ENCODE results near the gene TEP1. TPM values are rescaled to one million over a fixed set of nuclear protein-coding genes. Genes with fewer than 3 reads are reported as not detected.
"Not testable (repeated sequence)": the region's sequence is repeated elsewhere in the genome, so short reads cannot be mapped to it uniquely, and the experiment has no call there.

TEP1 gene
- polyA plus RNA-seq (2013, experiment 1 of 2; ENCODE audit: insufficient read length), result 18.0 TPM
- polyA plus RNA-seq (2013, experiment 2 of 2; ENCODE audit: insufficient read length), result 18.4 TPM

DNA sequence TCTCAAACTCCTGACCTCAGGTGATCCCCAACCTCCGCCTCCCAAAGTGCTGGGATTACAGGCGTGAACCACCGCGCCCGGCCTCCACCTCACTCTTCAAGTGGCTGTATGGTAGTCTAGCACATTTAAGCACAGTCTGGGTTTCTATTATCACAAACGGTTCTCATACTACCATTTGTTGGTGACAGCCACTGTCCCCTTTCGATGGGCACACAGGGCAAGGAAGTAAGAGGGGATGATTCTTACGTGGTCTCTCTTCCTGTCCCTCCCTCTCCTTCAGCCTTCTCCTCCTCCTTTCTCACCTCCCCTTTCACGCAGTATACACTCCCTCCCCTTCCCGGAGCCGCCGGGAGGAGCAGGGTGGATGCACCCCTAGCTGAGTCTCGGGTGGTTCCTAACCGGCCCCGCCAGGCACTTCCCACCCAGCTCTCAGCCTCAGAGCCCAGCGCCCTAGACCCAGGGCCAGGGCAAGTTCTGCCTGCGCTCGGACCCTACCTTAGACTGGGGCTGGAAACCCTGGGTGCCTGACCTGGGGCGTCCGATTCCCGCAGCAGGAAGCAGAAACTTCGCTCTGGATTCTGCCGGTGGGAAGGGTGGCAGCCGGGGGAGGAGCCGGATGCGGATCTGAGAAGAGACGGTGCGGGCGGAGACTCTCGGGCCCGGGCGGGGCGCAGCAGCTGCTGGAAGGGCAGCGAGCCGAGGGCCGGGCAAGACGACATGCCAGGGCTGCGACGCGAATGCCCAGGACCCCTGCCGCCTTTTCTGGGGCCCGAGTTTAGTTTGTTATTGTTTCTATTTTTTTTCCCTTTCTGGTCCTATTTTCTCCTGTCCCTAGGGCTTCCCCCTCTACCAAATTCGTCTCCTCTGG, at the start of gene TEP1:
Gene TEP1 (minus strand): TSS at position 626 of the 868 bp plus-strand sequence. CDS start 5,062 bp downstream, outside the sequence.
- DNase-seq, result peak; percentile 84

DNA sequence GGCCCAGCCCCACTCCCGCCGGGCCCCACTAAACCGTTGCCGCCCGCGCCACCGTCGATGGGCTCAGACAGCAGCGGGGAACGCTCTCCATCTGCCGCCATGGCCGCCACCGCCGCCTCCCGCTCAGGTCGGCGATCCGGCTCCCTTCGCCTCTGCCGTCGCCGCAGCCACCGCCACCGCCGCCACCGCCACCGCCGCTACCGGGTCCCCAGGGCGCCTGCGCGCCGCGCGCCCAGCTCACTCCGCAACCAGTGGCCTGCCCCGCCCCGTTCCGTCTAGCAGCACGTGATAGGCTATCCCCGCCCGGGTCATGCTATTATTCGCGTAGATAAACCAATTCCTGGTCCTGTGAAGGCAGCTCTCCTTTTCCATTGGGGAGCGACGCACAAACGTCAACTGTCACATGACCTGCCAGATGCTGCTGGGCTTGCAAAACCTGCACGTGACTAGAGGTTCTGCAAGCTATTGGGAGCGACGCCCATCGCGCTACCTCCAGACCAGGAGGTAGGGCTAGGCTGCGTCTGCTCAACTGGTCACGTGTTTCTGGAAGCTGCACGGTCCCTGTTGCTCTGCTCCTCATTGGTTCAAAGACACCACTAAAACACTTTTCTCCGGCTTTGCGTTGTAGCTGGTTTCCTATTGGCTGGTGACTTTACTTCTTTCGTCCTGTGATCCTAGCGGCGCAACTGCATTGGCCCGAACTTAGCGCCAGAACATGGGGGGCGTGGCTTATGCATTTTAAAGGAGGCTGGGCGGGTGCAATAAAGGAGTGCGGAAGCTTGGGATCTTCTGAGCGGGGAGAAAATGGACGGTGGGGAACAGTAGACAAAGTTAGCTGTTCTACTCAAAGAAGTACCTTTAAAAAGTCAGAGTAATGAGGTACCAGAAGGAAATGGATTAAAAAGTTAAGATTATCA, 48.2 kb upstream of the TEP1 start, which contains the start of gene PIP4P1:
Gene PIP4P1 (minus strand): TSS at position 210 of the 917 bp plus-strand sequence. CDS start 109 bp downstream, at position 101.
- DNase-seq, result peak; percentile 100

DNA sequence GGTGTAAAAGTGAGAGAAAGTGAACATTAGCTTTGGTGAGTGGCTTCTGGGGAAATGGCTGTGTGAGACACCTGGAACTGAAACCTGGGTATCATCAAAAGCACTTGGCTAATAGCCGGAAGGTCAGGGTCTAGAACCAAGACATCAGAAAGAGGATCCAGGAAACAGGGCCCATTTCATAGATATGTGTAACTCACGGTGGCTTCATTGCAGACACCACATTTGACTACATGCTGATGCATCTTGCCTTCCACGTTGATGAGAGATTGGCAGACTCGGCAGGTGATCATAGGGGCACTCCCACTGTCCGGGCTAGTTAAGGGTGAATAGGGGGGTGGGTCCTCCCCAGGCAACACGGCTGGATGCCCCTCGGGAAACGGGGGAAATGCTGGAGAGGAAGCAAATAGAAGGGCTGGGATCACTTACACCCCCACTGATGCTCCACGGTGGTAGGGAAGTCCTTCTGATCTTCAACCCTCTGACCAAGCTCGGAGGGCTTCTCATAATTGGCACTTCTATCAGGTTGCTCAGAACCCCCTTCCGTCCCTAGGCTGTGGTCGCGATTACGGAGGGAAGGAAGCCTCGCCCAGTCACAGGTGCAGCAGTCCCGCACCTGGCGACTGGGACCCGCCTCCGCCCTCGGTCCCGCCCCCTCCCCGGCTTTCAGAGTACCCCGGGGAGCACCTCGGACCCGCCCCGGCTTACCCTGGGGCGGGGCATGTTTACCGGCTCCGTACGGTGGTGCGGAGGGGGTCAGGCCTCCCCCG, 47.3 kb upstream of the TEP1 start:
- DNase-seq, result peak; percentile 3

DNA sequence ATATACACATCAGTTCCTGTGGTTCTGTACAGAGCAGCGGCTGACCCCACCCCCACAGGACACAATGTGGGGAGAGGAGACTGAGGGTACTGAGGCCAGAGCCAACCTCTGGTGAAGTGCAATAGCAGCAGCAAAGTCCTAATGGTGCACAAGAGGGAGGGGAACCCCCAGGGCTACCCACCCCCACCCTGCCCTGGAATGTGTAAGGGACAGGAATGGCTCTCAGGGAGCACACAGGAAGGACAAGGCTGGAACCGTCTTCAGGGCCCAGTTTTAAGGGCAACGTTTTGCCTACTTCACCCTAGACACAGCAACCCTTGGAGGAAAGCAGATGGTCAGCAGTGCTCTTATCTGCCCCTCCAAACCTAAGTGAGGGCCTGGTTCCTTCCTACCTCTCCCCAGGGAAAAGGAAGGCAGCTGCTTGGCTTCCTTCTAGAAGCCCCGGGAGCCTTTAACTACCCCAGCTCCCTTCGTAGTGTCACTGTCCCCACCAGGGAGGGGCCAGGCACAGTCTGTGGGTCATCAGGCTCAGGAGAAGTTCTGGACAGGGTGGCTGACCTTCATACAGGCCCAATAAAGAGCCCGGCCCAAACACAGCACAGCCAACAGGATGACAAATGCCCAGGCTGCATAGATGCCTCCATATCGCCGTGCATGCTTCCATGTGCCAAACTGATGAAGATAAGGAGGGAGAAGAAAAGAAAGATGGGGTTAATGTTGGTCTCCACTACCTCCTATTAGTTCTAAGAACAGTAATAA, 44.9 kb upstream of the TEP1 start:
- no peak for DNase-seq

DNA sequence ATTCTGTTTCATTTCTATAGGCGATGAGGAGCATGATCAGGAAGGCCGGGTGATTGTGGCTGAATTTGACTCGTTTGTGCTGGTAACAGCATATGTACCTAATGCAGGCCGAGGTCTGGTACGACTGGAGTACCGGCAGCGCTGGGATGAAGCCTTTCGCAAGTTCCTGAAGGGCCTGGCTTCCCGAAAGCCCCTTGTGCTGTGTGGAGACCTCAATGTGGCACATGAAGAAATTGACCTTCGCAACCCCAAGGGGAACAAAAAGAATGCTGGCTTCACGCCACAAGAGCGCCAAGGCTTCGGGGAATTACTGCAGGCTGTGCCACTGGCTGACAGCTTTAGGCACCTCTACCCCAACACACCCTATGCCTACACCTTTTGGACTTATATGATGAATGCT, 43.7 kb upstream of the TEP1 start:
- DNase-seq, result no peak

DNA sequence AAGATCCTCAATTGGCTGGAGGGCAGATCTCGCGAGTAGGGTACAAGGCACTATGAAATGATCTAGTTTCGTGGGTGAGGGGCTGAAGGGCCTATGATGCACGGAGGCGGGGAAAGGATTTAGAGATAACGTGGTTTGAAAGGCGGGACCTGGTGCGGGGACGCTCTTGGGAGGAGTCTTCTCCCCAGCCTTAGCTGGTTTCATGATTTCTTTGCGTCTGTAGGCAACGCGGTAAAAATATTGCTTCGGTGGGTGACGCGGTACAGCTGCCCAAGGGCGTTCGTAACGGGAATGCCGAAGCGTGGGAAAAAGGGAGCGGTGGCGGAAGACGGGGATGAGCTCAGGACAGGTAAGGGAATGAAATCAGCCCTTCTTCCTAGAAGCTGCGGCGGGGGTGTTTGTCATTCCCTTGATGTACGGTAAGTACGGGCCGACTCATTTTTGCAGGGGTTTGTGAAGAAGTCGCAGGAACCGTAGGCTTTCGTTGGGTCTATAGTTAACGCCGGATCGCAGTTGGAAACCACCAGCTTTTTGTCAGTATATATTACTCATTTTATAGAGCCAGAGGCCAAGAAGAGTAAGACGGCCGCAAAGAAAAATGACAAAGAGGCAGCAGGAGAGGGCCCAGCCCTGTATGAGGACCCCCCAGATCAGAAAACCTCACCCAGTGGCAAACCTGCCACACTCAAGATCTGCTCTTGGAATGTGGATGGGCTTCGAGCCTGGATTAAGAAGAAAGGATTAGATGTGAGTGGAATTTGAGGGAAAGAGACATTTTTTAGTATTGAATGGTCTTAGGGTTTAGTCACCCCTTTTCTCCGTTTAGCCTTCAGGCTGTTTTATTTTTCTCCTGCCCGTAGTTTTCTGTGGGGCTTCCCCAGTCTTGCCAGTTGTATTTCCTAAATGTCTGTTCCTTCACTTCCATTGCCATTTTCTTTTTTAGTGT, 42.3 kb upstream of the TEP1 start:
- peak; percentile 17 for DNase-seq

DNA sequence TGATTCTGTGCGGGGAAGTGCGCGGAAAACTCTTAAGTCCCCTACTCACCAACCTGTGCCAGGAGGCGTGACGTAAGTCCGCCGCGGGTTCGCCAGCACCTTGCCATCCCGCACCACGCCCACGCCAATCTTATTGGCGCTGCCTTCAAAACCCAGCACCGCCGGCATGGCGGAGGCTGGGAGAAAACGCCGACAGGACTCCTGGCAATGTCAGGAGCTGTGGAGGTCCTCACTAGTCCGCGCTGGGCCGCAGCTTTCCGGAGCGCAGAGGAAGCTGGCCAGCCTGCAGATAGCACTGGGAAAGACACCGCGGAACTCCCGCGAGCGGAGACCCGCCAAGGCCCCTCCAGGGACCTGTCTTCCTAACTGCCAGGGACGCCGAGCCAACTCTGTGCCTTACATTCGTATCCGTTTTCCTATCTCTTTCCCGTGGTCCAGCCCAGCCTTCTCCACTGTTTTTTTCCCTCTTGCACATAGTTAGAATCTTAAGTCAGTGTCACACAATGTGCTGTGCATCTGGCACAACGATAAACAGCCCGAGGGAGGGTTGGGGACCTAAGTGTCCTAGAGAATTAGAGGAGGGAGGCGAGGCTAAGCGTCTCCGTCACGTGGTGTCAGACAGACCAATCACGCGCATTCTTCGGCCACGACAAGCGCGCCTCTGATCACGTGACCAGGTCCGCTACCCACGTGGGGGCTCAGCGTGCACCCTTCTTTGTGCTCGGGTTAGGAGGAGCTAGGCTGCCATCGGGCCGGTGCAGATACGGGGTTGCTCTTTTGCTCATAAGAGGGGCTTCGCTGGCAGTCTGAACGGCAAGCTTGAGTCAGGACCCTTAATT, 41.4 kb upstream of the TEP1 start, which contains the start of the genes APEX1 and OSGEP:
Gene APEX1 (plus strand): TSS at position 711 of the 839 bp plus-strand sequence. CDS start 420 bp downstream, outside the sequence.
Gene OSGEP (minus strand): TSS at position 297 of the 839 bp plus-strand sequence. CDS start 129 bp downstream, at position 168.
- DNase-seq, result peak; percentile 99

DNA sequence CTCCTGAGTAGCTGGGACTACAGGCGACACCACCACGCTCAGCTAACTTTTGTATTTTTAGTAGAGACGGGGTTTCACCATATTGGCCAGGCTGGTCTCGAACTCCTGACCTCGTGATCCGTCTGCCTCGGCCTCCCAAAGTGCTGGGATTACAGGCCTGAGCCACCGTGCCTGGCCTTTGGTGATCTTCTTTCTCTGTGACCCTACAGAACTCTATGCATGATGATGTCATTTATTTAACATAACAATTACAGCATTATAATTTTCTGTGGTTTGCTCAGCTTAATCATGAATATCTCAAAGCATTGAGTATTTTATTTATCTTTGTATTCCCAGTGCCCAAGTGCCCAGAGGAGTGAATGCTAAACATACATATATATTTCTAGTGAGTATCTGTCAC, 39.5 kb upstream of the TEP1 start:
- not testable (repeated sequence) for DNase-seq

DNA sequence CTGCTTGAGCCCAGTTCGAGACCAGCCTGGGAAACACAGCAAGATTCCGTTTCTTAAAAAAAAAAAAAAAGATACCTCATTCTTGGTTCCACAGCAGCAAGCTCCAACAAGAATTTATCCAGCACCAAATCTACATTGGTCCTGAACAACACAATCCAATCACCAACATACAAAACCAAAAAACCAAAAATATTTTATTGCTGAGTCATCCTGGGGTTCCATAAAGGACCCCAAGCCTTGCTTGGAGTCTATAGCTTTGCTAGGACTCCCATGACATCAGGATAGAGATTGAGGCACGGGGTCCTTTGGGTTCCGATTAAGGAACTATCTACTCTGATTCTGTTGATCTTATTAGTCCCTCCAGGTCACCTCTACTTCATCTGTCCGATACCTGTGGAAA, 33.6 kb upstream of the TEP1 start:
- no peak for DNase-seq

DNA sequence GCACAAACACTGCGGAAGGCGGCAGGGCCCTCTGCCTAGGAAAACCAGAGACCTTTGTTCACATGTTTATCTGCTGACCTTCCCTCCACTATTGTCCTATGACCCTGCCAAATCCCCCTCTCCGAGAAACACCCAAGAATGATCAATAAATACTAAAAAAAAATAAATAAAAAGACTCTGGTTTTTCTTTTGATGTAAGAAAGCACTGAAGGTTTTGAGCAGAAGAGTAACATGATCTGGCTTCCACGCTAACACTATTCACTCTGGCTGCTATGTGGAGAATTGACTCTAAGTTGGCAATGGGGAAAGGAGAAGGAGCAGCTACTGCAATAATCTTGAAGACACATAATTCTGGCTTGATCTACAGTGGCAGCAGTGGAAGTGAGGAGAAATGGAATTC, 30.3 kb upstream of the TEP1 start:
- not testable (repeated sequence) for DNase-seq

DNA sequence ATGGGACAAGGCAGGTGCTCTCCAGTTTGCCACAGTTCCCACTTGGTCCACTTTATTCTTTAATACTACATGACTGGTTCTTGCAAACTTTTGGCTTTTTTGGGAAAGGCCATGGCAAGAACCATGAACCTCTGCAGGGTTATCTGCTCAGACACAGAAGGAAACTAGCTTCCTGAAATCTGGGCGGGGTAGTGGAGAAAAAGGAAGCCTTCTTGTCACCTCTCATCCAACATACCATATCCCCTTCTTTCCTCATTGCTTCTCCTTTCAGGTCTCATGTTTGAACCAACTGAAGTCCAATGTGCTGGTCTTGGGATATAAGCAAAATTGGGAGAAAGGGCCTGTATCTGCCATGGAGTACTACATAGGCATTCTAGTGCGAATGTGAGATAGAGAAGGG, 28.2 kb upstream of the TEP1 start:
- no peak for DNase-seq

DNA sequence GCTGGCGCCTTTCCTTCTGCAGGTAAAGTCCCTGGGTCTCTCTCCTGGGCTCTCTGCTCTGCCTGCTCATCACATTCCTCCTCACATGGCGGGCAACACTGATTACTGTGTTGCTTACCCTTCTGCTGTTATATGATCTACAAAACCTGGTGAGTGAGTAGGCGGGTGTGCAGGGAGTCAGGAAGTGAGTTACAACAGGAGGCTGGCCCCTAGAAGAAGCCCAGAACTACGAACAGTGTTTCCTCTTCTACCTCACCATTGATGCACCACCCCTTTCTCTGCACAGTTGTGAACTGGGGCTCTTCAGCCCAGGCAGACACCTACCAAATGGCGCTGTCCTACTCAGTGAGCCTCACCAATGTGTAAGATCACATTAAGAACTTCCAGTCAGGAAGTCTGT, 27.6 kb upstream of the TEP1 start:
- no peak for DNase-seq

DNA sequence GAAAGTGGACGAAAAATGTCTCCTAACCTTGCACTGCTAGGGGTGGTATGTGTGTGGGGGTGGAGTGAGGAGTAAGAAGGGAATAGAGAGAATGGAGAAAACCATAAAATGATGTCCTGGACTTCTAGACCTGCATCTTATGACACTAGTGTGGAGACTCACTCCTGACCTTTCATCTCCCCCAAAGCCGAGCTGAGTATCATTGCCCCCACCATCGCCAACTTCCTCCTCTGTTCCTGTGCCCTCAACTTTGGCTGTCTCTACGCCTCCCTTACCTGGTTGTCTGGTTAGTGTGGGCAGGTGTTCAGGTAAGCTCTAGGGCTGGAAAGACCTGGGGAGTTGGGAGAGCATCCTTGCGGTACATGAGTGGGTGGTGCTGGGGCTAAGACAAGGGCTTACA, 27.2 kb upstream of the TEP1 start:
- no peak for DNase-seq

DNA sequence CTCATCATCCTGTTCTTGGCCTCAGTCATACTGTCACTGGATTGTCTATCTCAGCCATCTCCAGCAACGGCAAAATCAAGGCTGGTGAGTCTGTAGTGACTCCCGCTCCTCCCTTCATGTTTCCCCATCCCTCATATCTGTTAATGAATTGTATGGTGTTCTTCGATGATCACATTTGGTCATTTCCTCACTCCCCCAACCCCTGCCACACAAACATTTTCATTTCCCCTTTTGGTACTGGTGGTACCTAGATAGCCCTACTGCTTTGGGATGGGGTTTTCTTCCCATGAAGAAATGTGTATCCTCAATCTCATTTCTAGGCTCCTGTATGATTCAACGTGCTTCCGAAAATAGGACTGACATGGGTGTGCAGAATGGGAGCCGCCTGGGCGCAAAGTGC, 25.4 kb upstream of the TEP1 start:
- DNase-seq, result no peak

DNA sequence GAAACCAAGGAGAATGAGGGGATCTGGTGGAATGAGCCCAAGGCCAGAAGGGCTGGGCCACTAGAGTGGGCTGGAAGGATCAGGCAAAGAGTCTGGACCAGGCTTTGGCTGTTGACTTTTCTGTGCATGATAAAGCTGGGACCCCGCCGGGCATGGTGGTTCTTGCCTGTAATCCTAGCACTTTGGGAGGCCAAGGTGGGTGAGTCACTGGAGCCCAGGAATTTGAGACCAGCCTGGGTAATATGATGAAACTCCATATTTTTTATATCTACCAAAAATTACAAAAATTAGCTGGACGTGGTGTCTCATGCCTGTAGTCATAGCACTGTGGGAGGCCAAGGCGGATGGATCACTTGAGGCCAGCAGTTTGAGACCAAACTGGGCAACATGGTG, 23.1 kb upstream of the TEP1 start:
- DNase-seq, result peak; percentile 91

DNA sequence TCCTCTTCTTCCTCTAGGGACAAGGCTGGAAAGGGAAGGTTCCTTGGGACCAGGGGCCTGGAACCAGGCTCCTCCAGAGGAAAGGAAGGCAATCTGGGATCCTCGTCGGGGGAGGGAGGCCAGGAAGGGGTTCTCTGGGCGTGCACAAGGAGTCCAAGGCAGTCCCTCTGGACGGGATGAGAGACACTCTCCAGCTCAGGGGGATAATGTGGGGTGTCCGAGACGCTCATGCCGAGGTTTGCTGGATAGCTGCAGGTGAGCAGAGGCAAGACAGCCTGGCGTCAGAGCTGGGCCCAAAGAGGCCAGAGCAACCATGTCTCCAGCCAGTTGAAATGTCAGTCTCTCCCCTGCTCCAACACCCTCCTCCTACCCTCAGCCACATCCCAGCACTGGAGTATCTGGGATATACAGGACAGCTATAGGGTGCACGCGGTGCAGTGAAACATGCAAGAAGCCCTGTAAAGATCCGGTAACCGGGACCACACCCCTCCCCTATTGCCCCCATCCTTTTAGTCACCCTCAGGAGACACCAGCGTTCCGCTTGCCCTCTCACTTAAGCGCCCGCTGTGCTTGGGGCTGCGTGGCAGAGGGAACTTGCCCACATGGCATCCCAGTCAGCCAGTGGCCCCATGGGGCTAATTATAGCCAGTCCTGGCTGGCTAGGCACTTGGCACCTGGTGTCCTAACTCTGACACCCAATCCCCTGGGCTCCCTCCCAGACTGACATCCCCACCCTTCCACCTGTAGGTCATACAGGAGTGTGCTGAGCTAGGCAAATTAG, 22.5 kb upstream of the TEP1 start, which contains the start of gene KLHL33:
Gene KLHL33 (minus strand): TSS at position 585 of the 781 bp plus-strand sequence. CDS start 355 bp downstream, at position 230.
- no peak for DNase-seq

DNA sequence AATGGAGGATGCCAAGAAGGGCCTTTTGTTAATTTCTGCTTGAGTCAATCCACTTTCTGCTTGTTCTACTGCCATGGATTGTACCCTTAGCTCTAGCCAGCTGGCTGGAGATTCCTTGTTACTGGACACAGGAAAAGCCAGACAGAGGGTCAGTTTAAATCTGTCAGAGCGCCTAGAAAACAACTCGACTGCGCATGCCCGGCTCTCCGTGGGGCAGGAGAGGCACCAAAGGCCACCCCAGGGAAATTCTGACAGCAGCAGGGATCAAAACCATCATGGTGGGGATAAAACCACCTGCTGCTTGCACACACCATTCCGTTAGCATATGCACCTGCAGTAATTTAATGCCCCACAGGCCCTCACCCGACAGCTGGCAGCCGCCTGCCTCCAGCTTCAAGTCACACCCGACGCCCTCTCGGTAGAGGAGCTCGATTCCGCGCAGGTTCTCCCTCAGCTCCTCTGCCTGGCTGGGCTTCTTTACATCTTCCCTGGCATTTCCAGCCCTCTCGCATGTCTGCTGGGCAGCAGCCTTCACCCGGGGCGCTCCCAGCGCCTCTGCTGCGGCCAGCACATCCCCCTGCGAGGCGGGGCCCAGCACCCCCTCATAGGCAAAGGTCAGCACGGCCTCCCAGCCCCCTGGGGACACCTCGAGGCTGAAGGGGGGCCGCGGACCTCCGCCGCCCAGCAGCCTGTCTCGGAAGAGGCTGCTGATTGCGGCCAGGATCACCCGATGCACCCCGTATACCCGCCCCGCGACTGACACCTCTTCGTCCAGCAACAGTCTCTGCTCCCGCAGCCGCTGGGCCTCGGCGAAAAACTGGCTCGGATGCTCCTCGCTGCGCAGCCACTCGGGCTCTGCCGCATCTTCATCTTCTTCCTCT, 21.6 kb upstream of the TEP1 start:
- DNase-seq, result no peak
